ENCODE measurements around the gene RACGAP1. TPM values are rescaled to one million over a fixed set of nuclear protein-coding genes. Genes with fewer than 3 reads are reported as not detected.

Gene RACGAP1
- total RNA-seq, 2 donors from 2014 or later: 121 to 150 TPM

DNA sequence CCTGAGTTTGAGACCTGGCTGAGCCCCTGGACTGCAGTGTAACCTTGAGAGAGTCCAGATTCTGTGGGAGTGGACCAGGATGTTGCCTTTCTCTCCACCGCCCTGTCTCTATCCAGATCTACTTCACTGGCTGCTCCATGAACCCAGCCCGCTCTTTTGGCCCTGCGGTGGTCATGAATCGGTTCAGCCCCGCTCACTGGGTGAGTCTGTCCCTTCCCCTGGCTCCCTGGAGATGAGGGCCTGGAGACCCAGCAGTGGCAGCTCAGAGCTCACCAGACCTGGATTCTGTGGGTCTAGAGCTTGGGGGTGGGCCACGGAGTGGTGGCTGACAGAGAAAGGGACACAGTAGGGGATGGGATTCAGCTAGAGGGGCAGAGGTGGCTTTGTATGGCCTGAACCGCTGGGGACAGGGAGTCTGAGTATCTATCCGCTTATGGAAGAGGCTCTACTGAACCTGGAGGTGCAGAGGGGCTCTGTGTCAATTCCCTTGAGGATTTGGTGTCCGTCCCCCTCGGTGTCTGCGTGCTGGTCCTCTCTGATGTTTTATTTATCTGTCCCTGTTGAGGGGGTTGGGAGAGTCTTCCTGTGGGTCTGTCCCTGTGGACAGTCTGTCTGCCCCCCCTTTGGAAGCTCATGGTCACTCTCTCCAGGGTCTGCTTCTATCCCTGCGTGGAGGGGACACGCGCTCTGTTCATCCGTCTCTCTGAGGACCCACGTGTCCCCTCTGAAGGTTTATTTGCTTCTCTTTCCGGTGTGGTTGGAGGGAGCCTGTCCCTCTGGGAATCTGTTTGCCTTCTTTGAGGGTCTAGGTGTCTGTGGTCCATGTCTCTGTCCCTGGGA is 61.1 kb downstream of the RACGAP1 start:
- Mint-ChIP-seq H3K27ac (no peak overlapping the region), H3K9me3 (no peaks in the 10 kb centered on the region), H3K27me3 (ENCODE audit: low read depth) (peaks cover 59% of the 10 kb centered on the region), H3K4me3 (no peak overlapping the region), H3K4me1 (ENCODE audit: low read depth) (peaks cover 13% of the 10 kb centered on the region), H3K36me3 (ENCODE audit: insufficient read depth in 2 of 2) (peaks cover 4 to 5% of the 10 kb centered on the region in 2 donors)
- ATAC-seq (replicated peaks in 1 of 2) (no peak), DNase-seq (no peak)

DNA sequence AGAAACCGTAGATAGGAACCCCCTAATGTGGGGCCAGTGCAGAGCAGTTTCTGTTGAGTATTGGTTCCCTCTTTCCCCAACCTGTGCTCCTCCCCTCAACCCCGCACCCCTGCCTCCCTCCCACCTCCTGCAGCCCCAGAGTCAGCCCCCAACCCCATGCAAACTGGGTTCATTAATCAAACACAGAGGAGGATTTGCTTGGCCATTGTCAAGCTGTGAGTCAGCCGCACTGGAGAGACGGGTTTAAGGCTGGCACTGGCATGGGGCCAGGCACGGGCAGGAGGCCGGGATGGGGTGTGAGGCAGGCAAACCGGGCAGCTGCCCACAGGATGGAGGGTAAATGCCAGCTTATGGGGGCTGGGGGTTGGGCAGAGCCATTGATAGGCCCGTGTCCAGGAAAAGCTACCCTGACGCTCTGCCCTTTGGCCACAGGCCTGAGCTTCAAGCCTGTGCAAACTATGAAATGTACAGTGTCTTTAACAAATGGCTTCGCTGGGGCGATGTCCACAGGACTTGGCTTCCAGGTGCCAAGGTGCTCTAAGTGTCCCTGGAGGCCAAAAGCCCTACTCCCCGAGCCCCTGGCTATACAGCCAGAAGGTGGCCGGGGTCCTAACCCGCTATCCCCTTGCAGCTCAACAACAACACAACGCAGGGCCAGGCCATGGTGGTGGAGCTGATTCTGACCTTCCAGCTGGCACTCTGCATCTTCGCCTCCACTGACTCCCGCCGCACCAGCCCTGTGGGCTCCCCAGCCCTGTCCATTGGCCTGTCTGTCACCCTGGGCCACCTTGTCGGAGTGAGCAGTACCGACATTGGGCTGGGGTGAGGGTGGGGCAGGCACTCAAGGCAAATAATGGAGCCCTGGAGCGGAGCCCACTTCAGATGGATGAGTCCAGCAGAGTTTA is 62.2 kb downstream of the RACGAP1 start:
- ATAC-seq (replicated peaks in 1 of 2): no peak
- no peak overlapping the region for H3K27ac Mint-ChIP-seq
- peaks cover 70% of the 10 kb centered on the region for H3K27me3 Mint-ChIP-seq (ENCODE audit: low read depth)
- peaks cover 13% of the 10 kb centered on the region for H3K4me1 Mint-ChIP-seq (ENCODE audit: low read depth)
- H3K4me3 Mint-ChIP-seq: no peak overlapping the region
- no peak for DNase-seq
- no peaks in the 10 kb centered on the region for H3K9me3 Mint-ChIP-seq
- H3K36me3 Mint-ChIP-seq (ENCODE audit: insufficient read depth in 2 of 2): peaks cover 4 to 5% of the 10 kb centered on the region in 2 donors

DNA sequence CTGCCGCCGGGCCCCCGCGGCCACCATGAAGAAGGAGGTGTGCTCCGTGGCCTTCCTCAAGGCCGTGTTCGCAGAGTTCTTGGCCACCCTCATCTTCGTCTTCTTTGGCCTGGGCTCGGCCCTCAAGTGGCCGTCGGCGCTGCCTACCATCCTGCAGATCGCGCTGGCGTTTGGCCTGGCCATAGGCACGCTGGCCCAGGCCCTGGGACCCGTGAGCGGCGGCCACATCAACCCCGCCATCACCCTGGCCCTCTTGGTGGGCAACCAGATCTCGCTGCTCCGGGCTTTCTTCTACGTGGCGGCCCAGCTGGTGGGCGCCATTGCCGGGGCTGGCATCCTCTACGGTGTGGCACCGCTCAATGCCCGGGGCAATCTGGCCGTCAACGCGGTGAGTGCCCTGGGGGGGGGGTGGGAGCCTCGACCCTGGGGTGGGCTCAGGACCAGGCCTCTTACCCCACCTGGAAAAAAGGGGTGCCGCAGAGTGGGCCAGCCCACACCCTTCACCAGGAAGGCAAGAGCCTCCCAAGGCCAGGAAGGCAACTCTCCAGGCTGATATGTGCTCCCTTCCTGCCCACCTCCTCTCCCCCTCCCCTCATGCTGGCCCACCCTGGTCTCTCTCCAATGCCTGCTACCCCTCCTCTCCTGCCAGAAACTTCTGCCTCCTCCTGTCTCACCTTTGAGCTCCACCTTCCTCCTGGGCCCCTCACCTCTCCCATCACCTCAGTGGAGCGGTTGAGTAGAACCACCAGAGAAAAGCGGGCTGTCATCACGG is 63.1 kb downstream of the RACGAP1 start:
- H3K9me3 Mint-ChIP-seq: no peaks in the 10 kb centered on the region
- ATAC-seq (replicated peaks in 1 of 2) (no peak), DNase-seq (no peak)
- H3K36me3 Mint-ChIP-seq (ENCODE audit: insufficient read depth in 2 of 2): peaks cover 4 to 5% of the 10 kb centered on the region in 2 donors
- H3K27ac Mint-ChIP-seq: no peak overlapping the region
- peaks cover 79% of the 10 kb centered on the region for H3K27me3 Mint-ChIP-seq (ENCODE audit: low read depth)
- H3K4me1 Mint-ChIP-seq (ENCODE audit: low read depth): peaks cover 12% of the 10 kb centered on the region
- peak overlapping the region; percentile 24 to 54 for H3K4me3 Mint-ChIP-seq

GRCh38 chr12:49961111-49961922 is 64.0 kb downstream of the RACGAP1 start, which contains the start of gene AQP5:
Gene AQP5, plus strand, starts transcription at chr12:49961872. Its CDS starts 146 bp downstream, at chr12:49962018.
- ATAC-seq (replicated peaks in 1 of 2) (peak; percentile 42 to 49), DNase-seq (no peak)
- peaks cover 4 to 5% of the 10 kb centered on the region in 2 donors for H3K36me3 Mint-ChIP-seq (ENCODE audit: insufficient read depth in 2 of 2)
- H3K9me3 Mint-ChIP-seq: no peaks in the 10 kb centered on the region
- H3K27me3 Mint-ChIP-seq (ENCODE audit: low read depth): peaks cover 85% of the 10 kb centered on the region
- H3K27ac Mint-ChIP-seq: no peak within 1 kb of the TSS
- H3K4me3 Mint-ChIP-seq: peak within 1 kb of the TSS; percentile 53 to 72
- H3K4me1 Mint-ChIP-seq (ENCODE audit: low read depth): peaks cover 7% of the 10 kb centered on the region

- no peak for ATAC-seq (replicated peaks in 1 of 2)
Measured at GRCh38 chr12:49960474-49961110, 64.7 kb downstream of the RACGAP1 start.

GRCh38 chr12:49959685-49960473 is 65.4 kb downstream of the RACGAP1 start:
- ATAC-seq (replicated peaks in 1 of 2) (no peak), DNase-seq (no peak)
- Mint-ChIP-seq H3K4me1 (ENCODE audit: low read depth) (peaks cover 7% of the 10 kb centered on the region), H3K4me3 (peak overlapping the region; percentile 53 to 60), H3K27ac (no peak overlapping the region), H3K36me3 (ENCODE audit: insufficient read depth in 2 of 2) (peaks cover 4 to 5% of the 10 kb centered on the region in 2 donors), H3K27me3 (ENCODE audit: low read depth) (peaks cover 84% of the 10 kb centered on the region), H3K9me3 (no peaks in the 10 kb centered on the region)

More at GRCh38 chr12:49960474-49961110, 64.7 kb downstream of the RACGAP1 start:
- Mint-ChIP-seq H3K4me1 (ENCODE audit: low read depth) (peaks cover 7% of the 10 kb centered on the region), H3K4me3 (peak overlapping the region; percentile 53 to 60), H3K36me3 (ENCODE audit: insufficient read depth in 2 of 2) (peaks cover 4 to 5% of the 10 kb centered on the region in 2 donors), H3K27ac (no peak overlapping the region), H3K27me3 (ENCODE audit: low read depth) (peaks cover 84% of the 10 kb centered on the region), H3K9me3 (no peaks in the 10 kb centered on the region)
- no peak for DNase-seq

GRCh38 chr12:49957570-49957967 is 67.7 kb downstream of the RACGAP1 start:
- no peak overlapping the region for H3K4me3 Mint-ChIP-seq
- no peak overlapping the region for H3K27ac Mint-ChIP-seq
- H3K27me3 Mint-ChIP-seq (ENCODE audit: low read depth): peaks cover 76% of the 10 kb centered on the region
- peaks cover 7% of the 10 kb centered on the region for H3K4me1 Mint-ChIP-seq (ENCODE audit: low read depth)
- no peaks in the 10 kb centered on the region for H3K9me3 Mint-ChIP-seq
- DNase-seq: no peak
- peaks cover 4 to 5% of the 10 kb centered on the region in 2 donors for H3K36me3 Mint-ChIP-seq (ENCODE audit: insufficient read depth in 2 of 2)
- ATAC-seq (replicated peaks in 1 of 2): no peak

DNA sequence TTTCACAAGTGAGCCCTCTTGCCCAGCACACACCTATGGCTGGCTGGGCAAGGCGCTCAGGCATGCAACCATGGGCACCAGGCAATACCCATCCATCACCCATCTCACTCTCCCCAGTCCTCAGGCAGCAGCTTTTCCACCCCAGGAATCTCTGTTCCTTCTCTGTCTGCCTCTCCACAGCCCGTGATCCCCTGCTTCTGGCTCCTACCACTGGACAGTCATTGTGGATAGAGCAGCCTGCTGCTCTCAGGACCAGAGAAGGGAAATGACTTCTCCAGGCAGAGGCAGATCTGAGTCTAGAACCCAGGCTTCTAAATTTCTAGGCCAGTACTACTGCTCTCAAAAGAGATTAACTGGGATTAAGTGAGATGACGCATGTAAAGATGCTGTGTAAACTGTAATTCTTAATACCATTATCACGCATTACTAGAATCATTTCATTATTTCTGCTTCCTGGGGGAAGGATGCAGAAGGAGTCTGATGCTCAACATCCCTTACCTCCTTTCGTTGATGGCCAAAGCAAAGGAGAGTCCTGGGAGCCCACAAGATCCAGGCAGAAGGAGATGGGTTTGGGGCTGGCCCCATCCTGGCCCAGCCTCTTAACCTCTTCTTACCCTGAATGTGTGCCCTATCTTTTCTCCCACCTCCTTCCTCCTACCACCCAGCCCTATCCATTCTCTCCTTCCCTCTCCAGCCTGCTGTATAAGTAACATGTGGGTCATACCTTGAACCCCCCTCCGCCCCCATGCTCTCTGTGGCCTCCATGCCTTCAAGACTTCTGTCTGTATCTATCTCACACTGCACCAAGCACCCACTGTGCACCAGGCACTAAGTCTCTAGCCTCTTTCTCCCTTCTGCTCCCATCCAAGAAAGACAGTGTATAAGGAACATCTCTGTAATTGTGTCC is 68.4 kb downstream of the RACGAP1 start:
- Mint-ChIP-seq H3K4me3 (no peak overlapping the region), H3K27ac (no peak overlapping the region), H3K9me3 (no peaks in the 10 kb centered on the region), H3K4me1 (ENCODE audit: low read depth) (peaks cover 7% of the 10 kb centered on the region), H3K27me3 (ENCODE audit: low read depth) (peaks cover 71% of the 10 kb centered on the region), H3K36me3 (ENCODE audit: insufficient read depth in 2 of 2) (peaks cover 4 to 5% of the 10 kb centered on the region in 2 donors)
- ATAC-seq (replicated peaks in 1 of 2) (no peak), DNase-seq (no peak)

DNA sequence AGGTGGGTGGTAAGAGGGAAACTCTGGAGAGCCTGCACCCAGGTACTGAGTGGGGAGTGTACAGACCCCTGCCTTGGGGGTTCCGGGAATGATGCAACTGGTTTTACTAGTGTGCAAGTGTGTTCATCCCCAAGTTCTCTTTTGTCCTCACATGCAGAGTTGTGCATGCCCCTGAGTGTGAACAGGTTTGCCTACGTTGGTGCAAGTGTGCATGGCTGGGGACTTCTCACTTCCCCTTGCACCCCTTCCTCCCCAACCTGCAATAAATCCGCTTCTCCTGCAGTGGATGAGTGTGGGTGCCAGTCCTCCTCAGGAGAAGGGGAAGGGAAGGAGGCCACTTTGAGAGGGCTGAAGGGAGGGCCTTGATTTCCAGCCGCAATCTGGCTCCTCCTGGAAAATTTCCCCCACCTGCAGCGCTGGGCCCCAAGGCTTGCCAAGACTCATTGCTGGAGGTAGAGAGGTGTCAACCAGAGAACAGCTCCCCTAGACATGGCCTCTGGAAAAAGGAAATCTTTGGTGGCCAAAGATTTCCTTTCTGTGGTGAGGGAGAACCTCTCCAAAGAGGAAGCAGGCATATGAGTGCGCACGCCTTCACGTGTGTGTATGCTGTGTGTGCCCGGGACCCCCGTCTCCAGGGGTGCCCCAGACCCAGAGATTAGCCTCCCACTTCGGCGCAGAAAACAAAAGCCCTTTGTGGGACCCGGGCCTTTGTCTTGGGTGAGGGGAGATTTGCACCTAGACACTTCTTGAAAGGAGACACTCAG is 69.2 kb downstream of the RACGAP1 start:
- Mint-ChIP-seq H3K36me3 (ENCODE audit: insufficient read depth in 2 of 2) (peaks cover 4 to 5% of the 10 kb centered on the region in 2 donors), H3K27me3 (ENCODE audit: low read depth) (peaks cover 71% of the 10 kb centered on the region), H3K4me3 (no peak overlapping the region), H3K9me3 (no peaks in the 10 kb centered on the region), H3K4me1 (ENCODE audit: low read depth) (peaks cover 7% of the 10 kb centered on the region), H3K27ac (no peak overlapping the region)
- ATAC-seq (replicated peaks in 1 of 2) (no peak), DNase-seq (no peak)

Data from activated T-cell treated with anti-CD3 and anti-CD28 coated beads, Interleukin-2, amount 50 U/mL, for 72 hours (primary cell).